Nephron progenitor cell (in vitro differentiated cells): ENCODE data around the gene KDM2B.

ENCODE experiments used
- DNase-seq: peaks from one replicate; pipeline ENCODE4 v3.0.0; 2021
- H3K27ac Mint-ChIP-seq: 2 replicates; pipeline ENCODE4 v1.8.0; 2021; ENCODE audit warnings: mild to moderate bottlenecking, moderate library complexity, mixed read lengths
- H3K27me3 Mint-ChIP-seq: 2 replicates; pipeline ENCODE4 v1.8.0; 2021; ENCODE audit warnings: mild to moderate bottlenecking, low read depth, mixed read lengths; ENCODE audit not compliant: poor library complexity
- H3K36me3 Mint-ChIP-seq: 2 replicates; pipeline ENCODE4 v1.8.0; 2021; ENCODE audit warnings: low read depth, mixed read lengths
- H3K4me1 Mint-ChIP-seq: 2 replicates; pipeline ENCODE4 v1.8.0; 2021; ENCODE audit warnings: mixed read lengths
- H3K4me3 Mint-ChIP-seq: 2 replicates; pipeline ENCODE4 v1.8.0; 2021; ENCODE audit warnings: mild to moderate bottlenecking, moderate library complexity, mixed read lengths
- H3K9me3 Mint-ChIP-seq: 2 replicates; pipeline ENCODE4 v1.8.0; 2021; ENCODE audit warnings: mild to moderate bottlenecking, moderate library complexity, mixed read lengths
- TF ChIP-seq, protein P1 (sequence below): fragments of 200-600 bp; sonication (generic); IDR thresholded peaks from 2 replicates; pipeline ENCODE4 v1.5.0; 2021; ENCODE audit warnings: antibody characterized with exemption

KDM2B gene

DNA sequence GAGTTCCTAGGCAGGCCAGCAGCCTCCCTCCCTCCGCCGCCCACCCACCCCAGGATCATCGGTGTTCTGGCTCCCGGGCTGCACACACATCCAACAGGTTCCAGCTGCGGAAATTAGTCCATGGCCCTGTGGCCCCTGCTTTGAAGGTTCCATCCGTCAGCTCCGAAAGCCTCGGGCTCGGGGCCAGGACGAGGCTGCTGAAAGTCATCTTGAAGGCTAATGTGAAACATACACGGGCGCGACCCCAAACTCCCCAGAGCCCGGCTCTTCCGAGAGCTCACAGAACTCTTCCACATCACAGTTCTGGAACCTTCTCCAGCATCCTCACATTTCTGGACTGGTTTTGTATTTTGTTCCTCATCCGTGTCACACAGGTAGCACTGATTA lies 19.8 kb downstream of the KDM2B start:
- TF ChIP-seq, protein P1, sequence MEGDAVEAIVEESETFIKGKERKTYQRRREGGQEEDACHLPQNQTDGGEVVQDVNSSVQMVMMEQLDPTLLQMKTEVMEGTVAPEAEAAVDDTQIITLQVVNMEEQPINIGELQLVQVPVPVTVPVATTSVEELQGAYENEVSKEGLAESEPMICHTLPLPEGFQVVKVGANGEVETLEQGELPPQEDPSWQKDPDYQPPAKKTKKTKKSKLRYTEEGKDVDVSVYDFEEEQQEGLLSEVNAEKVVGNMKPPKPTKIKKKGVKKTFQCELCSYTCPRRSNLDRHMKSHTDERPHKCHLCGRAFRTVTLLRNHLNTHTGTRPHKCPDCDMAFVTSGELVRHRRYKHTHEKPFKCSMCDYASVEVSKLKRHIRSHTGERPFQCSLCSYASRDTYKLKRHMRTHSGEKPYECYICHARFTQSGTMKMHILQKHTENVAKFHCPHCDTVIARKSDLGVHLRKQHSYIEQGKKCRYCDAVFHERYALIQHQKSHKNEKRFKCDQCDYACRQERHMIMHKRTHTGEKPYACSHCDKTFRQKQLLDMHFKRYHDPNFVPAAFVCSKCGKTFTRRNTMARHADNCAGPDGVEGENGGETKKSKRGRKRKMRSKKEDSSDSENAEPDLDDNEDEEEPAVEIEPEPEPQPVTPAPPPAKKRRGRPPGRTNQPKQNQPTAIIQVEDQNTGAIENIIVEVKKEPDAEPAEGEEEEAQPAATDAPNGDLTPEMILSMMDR: no peak
- Mint-ChIP-seq H3K27ac (peak overlapping the region; percentile 94), H3K36me3 (peaks cover 59% of the 10 kb centered on the region), H3K4me3 (no peak overlapping the region), H3K9me3 (no peaks in the 10 kb centered on the region), H3K4me1 (peaks cover 34% of the 10 kb centered on the region), H3K27me3 (peaks cover 6% of the 10 kb centered on the region)
- no peak for DNase-seq

DNA sequence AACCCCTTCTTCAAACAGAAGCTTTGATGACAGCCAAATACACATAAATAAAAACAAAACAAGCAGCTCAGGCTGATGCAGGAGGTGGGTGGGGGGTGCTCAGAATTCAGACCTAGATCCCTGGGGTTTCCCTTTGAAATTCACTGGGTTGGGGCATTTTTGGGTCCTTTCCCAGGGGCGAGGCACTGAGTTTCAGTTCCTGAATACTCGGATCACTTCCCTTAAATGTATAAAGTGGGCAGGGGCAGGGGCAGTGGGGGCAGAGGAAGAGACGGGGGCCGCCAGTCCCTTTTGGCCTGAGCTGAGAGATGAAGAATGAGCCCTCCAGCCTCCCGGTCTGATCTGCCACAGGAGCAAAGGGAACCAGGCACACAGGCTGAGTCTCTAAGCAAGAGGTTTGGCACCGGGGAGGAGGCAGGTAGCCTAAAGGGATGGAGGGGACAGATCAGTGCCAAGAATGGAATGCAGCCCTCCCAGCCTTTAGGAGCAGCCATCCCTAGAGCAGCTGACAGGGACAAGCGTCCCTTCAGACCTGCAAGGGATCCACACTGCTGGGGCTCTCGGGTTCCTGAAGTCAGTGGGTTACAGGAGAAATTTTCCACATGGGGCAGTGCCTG lies 20.3 kb downstream of the KDM2B start:
- H3K4me3 Mint-ChIP-seq: no peak overlapping the region
- H3K4me1 Mint-ChIP-seq: peaks cover 34% of the 10 kb centered on the region
- H3K27me3 Mint-ChIP-seq: peaks cover 6% of the 10 kb centered on the region
- DNase-seq: no peak
- TF ChIP-seq, protein P1: no peak
- no peak overlapping the region for H3K27ac Mint-ChIP-seq
- H3K9me3 Mint-ChIP-seq: no peaks in the 10 kb centered on the region
- peaks cover 59% of the 10 kb centered on the region for H3K36me3 Mint-ChIP-seq

DNA sequence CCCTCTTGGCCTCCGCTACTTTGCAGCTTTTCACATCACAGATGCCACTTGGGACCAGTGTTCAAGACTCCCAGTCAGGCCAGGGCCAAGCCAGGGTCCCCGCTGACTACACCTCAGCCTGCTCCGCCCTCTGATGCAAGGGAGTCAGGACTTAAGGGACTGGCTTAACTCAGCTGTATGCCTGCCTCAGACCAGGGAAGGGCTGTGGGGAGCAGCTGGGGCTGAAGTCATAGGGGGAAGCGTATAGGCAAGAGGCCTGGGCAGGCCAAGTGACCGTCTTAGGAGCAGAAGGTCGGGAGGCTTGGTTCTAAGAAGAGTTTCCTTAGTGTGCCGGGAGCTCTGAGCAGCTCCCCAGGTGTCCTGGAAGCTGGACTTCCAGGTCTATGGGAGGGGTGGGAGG lies 21.9 kb downstream of the KDM2B start:
- Mint-ChIP-seq H3K27ac (peak overlapping the region; percentile 95), H3K9me3 (no peaks in the 10 kb centered on the region)

DNA sequence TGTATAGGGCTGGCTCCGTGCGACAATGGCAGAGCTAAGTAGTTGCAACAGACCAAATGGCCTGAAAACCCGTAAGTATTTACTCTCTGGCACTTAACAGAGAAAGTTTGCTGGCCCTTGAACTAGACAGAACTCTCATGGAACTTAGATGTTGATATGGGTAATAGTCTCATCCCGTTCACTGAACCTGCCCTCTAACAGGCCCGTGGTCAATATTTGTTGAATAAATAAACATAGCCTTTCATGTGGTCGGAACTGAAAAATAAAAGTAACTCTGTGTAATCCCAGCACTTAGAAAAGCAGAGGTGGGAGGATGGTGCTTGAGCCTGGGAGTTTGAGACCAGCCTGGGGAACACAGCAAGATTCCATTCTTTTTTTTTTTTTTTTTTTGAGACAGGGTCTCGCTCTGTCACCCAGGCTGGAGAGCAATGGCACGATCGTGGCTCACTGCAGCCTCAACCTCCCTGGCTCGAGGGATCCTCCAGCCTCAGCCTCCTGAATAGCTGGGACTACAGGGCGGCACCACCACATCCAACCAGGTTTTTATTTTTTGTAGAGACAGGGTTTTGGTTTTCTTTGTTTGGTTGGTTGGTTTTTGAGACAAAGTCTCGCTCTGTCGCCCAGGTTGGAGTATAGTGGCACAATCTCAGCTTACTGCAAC lies 29.7 kb downstream of the KDM2B start:
- H3K27ac Mint-ChIP-seq: peak overlapping the region; percentile 71
- H3K36me3 Mint-ChIP-seq: peaks cover 68% of the 10 kb centered on the region
- TF ChIP-seq, protein P1: no peak
- no peaks in the 10 kb centered on the region for H3K27me3 Mint-ChIP-seq
- H3K4me3 Mint-ChIP-seq: no peak overlapping the region
- DNase-seq: no peak
- no peaks in the 10 kb centered on the region for H3K9me3 Mint-ChIP-seq
- H3K4me1 Mint-ChIP-seq: peaks cover 21% of the 10 kb centered on the region

More for the DNA sequence above, 21.9 kb downstream of the KDM2B start:
- DNase-seq: no peak
- Mint-ChIP-seq H3K27me3 (peaks cover 6% of the 10 kb centered on the region), H3K4me1 (peaks cover 34% of the 10 kb centered on the region), H3K4me3 (no peak overlapping the region), H3K36me3 (peaks cover 54% of the 10 kb centered on the region)
- TF ChIP-seq, protein P1: no peak

DNA sequence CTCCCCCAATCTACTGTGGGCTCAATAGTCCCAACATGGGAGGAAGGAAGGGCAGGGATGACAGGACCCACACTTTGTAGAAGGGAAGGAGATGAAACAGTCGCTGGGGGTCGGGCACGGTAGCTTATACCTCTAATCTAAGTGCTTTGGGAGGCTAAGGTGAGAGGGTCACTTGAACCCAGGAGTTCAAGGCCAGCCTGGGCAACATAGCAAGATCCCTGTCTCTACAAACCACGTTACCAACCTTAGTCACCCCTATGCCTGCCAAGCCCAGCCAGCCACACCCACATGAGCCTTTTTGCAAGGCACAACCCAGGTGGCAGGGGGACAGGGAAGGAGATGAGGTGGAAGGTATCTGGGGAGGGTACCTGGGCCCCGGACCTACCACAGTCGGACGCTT lies 31.7 kb downstream of the KDM2B start:
- H3K27me3 Mint-ChIP-seq: no peaks in the 10 kb centered on the region
- DNase-seq: no peak
- peaks cover 29% of the 10 kb centered on the region for H3K4me1 Mint-ChIP-seq

More for the DNA sequence above, 31.7 kb downstream of the KDM2B start:
- Mint-ChIP-seq H3K9me3 (no peaks in the 10 kb centered on the region), H3K36me3 (peaks cover 75% of the 10 kb centered on the region), H3K4me3 (no peak overlapping the region), H3K27ac (no peak overlapping the region)
- TF ChIP-seq, protein P1: no peak
